K562 (cell line): ENCODE results near the gene OR5K1.

Experiments used
- CTCF ChIP-seq, 3 experiments: IDR thresholded peaks in 2 of 3; conservative IDR thresholded peaks in 1 of 3; 2 replicates each; pipeline ENCODE4 v1.5.1; 2011 to 2012; ENCODE audit warnings: low read length in 3 of 3, mild to moderate bottlenecking in 3 of 3, control low read depth in 2 of 3, improper control_type of control experiment in 1 of 3, inconsistent platforms in 1 of 3, low read depth in 1 of 3, mixed read lengths in 1 of 3, moderate library complexity in 1 of 3; ENCODE audit not compliant: insufficient read depth in 2 of 3
- EP300 ChIP-seq: IDR thresholded peaks from 2 replicates; pipeline ENCODE4 v1.6.1; 2012; ENCODE audit warnings: low read length, improper control_type of control experiment
- EZH2 ChIP-seq: IDR thresholded peaks from 2 replicates; pipeline ENCODE4 v1.6.1; 2012; ENCODE audit warnings: low read depth, mild to moderate bottlenecking, inconsistent platforms, low read length, borderline replicate concordance
- HDAC6 ChIP-seq: IDR thresholded peaks from 2 replicates; pipeline ENCODE4 v1.6.1; 2012; ENCODE audit warnings: low read depth, mild to moderate bottlenecking, control low read depth, inconsistent platforms, low read length, moderate library complexity
- NR2C1 ChIP-seq, 2 experiments: fragments of 450-650 bp; IDR thresholded peaks; 2 replicates each; pipeline ENCODE4 v1.6.1; 2017; ENCODE audit warnings: mild to moderate bottlenecking in 2 of 2, antibody characterized with exemption in 1 of 2, inconsistent platforms in 1 of 2, missing compliant biosample characterization in 1 of 2, missing genetic modification characterization in 1 of 2
- RBM14 ChIP-seq: fragments of 200-400 bp; formaldehyde crosslinking; IDR thresholded peaks from 2 replicates; pipeline ENCODE4 v1.6.1; 2018; ENCODE audit warnings: low read depth, mild to moderate bottlenecking, low read length, moderate library complexity, borderline replicate concordance; ENCODE audit not compliant: insufficient read depth
- SFPQ ChIP-seq: fragments of 200-400 bp; formaldehyde crosslinking; IDR thresholded peaks from 2 replicates; pipeline ENCODE4 v1.6.1; 2017; ENCODE audit warnings: mild to moderate bottlenecking, low read depth, low read length, moderate library complexity
- ZBTB26 ChIP-seq: fragments of 450-650 bp; formaldehyde crosslinking; IDR thresholded peaks from 2 replicates; pipeline ENCODE4 v1.4.0; 2022; ENCODE audit warnings: missing genetic modification characterization

- TF ChIP-seq HDAC6 (no peak), EZH2 (no peak), SFPQ (no peak), EP300 (no peak), RBM14 (no peak), NR2C1 (IDR thresholded peaks at IDR 0.05) (no peak), NR2C1 (tag; IDR thresholded peaks at IDR 0.05) (no peak), ZBTB26 (CRISPR knock-in tag) (no peak), CTCF (IDR thresholded peaks at IDR 0.05 in 2 of 3, conservative IDR thresholded peaks at IDR 0.05 in 1 of 3; ENCODE audit: insufficient read depth in 2 of 3, low read depth in 1 of 3, low read length in 3 of 3) (no peak)
These were observed 17.0 kb upstream of the OR5K1 start for GRCh38 chr3:98445949-98446406.
